Activated naive CD4-positive, alpha-beta T cell treated with anti-CD3 and anti-CD28 coated beads, Interleukin-2, amount 50 U/mL, for 24 hours (primary cell): ENCODE data around the gene MARF1.
"Not testable (repeated sequence)": the region's sequence is repeated elsewhere in the genome, so short reads cannot be mapped to it uniquely, and the experiment has no call there.

Experiments used
- H3K27ac Mint-ChIP-seq: one replicate; pipeline ENCODE4 v1.8.0; 2021; ENCODE audit warnings: mild to moderate bottlenecking, mixed read lengths
- H3K27me3 Mint-ChIP-seq: one replicate; pipeline ENCODE4 v1.8.0; 2021; ENCODE audit warnings: mixed read lengths
- H3K36me3 Mint-ChIP-seq: one replicate; pipeline ENCODE4 v1.8.0; 2021; ENCODE audit warnings: mixed read lengths
- H3K4me1 Mint-ChIP-seq: one replicate; pipeline ENCODE4 v1.8.0; 2021; ENCODE audit warnings: mixed read lengths
- H3K4me3 Mint-ChIP-seq: one replicate; pipeline ENCODE4 v1.8.0; 2021; ENCODE audit warnings: mild to moderate bottlenecking, mixed read lengths
- H3K9me3 Mint-ChIP-seq: one replicate; pipeline ENCODE4 v1.8.0; 2021; ENCODE audit warnings: mixed read lengths

The MARF1 gene

GRCh38 chr16:15646557-15647293 lies 3.8 kb upstream of the MARF1 start:
- not testable (repeated sequence) for H3K4me3 Mint-ChIP-seq, H3K27ac Mint-ChIP-seq, H3K36me3 Mint-ChIP-seq, H3K9me3 Mint-ChIP-seq, H3K27me3 Mint-ChIP-seq
- H3K4me1 Mint-ChIP-seq, result peaks cover 26% of the 10 kb centered on the region

- not testable (repeated sequence) for H3K4me3 Mint-ChIP-seq, H3K36me3 Mint-ChIP-seq, H3K27ac Mint-ChIP-seq, H3K9me3 Mint-ChIP-seq, H3K27me3 Mint-ChIP-seq
- H3K4me1 Mint-ChIP-seq, result peaks cover 34% of the 10 kb centered on the region
Measured at GRCh38 chr16:15644962-15645465, 2.1 kb upstream of the MARF1 start.

GRCh38 chr16:15644267-15644961 lies 1.5 kb upstream of the MARF1 start:
- H3K9me3 Mint-ChIP-seq, result no peaks in the 10 kb centered on the region
- H3K27ac Mint-ChIP-seq, result peak overlapping the region; percentile 85
- H3K36me3 Mint-ChIP-seq, result no peaks in the 10 kb centered on the region
- no peaks in the 10 kb centered on the region for H3K27me3 Mint-ChIP-seq
- H3K4me3 Mint-ChIP-seq, result peak overlapping the region; percentile 92
- peaks cover 38% of the 10 kb centered on the region for H3K4me1 Mint-ChIP-seq

GRCh38 chr16:15643946-15644250 lies 944 bp upstream of the MARF1 start:
- Mint-ChIP-seq H3K27me3 (no peaks in the 10 kb centered on the region), H3K36me3 (peaks cover 3% of the 10 kb centered on the region), H3K9me3 (peaks cover under 1% of the 10 kb centered on the region), H3K27ac (peak overlapping the region; percentile 85), H3K4me3 (peak overlapping the region; percentile 92), H3K4me1 (peaks cover 43% of the 10 kb centered on the region)

GRCh38 chr16:15642557-15643047 lies 352 bp downstream of the MARF1 start:
- peaks cover 5% of the 10 kb centered on the region for H3K9me3 Mint-ChIP-seq

GRCh38 chr16:15641753-15642556 lies 999 bp downstream of the MARF1 start:
- Mint-ChIP-seq H3K27me3 (no peaks in the 10 kb centered on the region), H3K36me3 (peaks cover 15% of the 10 kb centered on the region), H3K9me3 (peaks cover 5% of the 10 kb centered on the region)

More at GRCh38 chr16:15642557-15643047, 352 bp downstream of the MARF1 start:
- H3K27me3 Mint-ChIP-seq, result no peaks in the 10 kb centered on the region
- peak overlapping the region; percentile 92 for H3K4me3 Mint-ChIP-seq
- H3K27ac Mint-ChIP-seq, result peak overlapping the region; percentile 85
- H3K4me1 Mint-ChIP-seq, result peaks cover 55% of the 10 kb centered on the region
- peaks cover 11% of the 10 kb centered on the region for H3K36me3 Mint-ChIP-seq

GRCh38 chr16:15640966-15641365 lies 2.0 kb downstream of the MARF1 start:
- Mint-ChIP-seq H3K27ac (peak overlapping the region; percentile 92), H3K9me3 (peaks cover 5% of the 10 kb centered on the region), H3K4me3 (peak overlapping the region; percentile 92), H3K36me3 (peaks cover 21% of the 10 kb centered on the region), H3K4me1 (peaks cover 71% of the 10 kb centered on the region), H3K27me3 (no peaks in the 10 kb centered on the region)

More at GRCh38 chr16:15641753-15642556, 999 bp downstream of the MARF1 start:
- H3K27ac Mint-ChIP-seq, result peak overlapping the region; percentile 85
- H3K4me3 Mint-ChIP-seq, result peak overlapping the region; percentile 92
- peaks cover 61% of the 10 kb centered on the region for H3K4me1 Mint-ChIP-seq

- H3K4me3 Mint-ChIP-seq, result peak overlapping the region; percentile 82
- H3K27me3 Mint-ChIP-seq, result no peaks in the 10 kb centered on the region
- H3K36me3 Mint-ChIP-seq, result peaks cover 30% of the 10 kb centered on the region
- peaks cover 5% of the 10 kb centered on the region for H3K9me3 Mint-ChIP-seq
- H3K4me1 Mint-ChIP-seq, result peaks cover 81% of the 10 kb centered on the region
- H3K27ac Mint-ChIP-seq, result peak overlapping the region; percentile 98
Measured at GRCh38 chr16:15639061-15639568, 3.8 kb downstream of the MARF1 start.

GRCh38 chr16:15636392-15636873 lies 6.5 kb downstream of the MARF1 start:
- peak overlapping the region; percentile 96 for H3K27ac Mint-ChIP-seq
- H3K27me3 Mint-ChIP-seq, result no peaks in the 10 kb centered on the region
- peaks cover 41% of the 10 kb centered on the region for H3K36me3 Mint-ChIP-seq
- H3K4me3 Mint-ChIP-seq, result peak overlapping the region; percentile 69
- peaks cover 5% of the 10 kb centered on the region for H3K9me3 Mint-ChIP-seq
- peaks cover 81% of the 10 kb centered on the region for H3K4me1 Mint-ChIP-seq

- H3K27ac Mint-ChIP-seq, result peak overlapping the region; percentile 96
- H3K36me3 Mint-ChIP-seq, result peaks cover 42% of the 10 kb centered on the region
- H3K9me3 Mint-ChIP-seq, result peaks cover 5% of the 10 kb centered on the region
- H3K4me1 Mint-ChIP-seq, result peaks cover 76% of the 10 kb centered on the region
- H3K27me3 Mint-ChIP-seq, result no peaks in the 10 kb centered on the region
- peak overlapping the region; percentile 69 for H3K4me3 Mint-ChIP-seq
Measured at GRCh38 chr16:15635926-15636325, 7.0 kb downstream of the MARF1 start.

- no peaks in the 10 kb centered on the region for H3K9me3 Mint-ChIP-seq
- peaks cover 34% of the 10 kb centered on the region for H3K36me3 Mint-ChIP-seq
- H3K4me3 Mint-ChIP-seq, result no peak overlapping the region
- H3K27me3 Mint-ChIP-seq, result no peaks in the 10 kb centered on the region
- H3K4me1 Mint-ChIP-seq, result peaks cover 54% of the 10 kb centered on the region
- H3K27ac Mint-ChIP-seq, result peak overlapping the region; percentile 35
Measured at GRCh38 chr16:15631730-15632409, 11.1 kb downstream of the MARF1 start.

GRCh38 chr16:15621889-15622288 lies 21.1 kb downstream of the MARF1 start:
- peaks cover 5% of the 10 kb centered on the region for H3K4me1 Mint-ChIP-seq
- peak overlapping the region; percentile 14 for H3K27ac Mint-ChIP-seq
- H3K27me3 Mint-ChIP-seq, result no peaks in the 10 kb centered on the region
- peaks cover 25% of the 10 kb centered on the region for H3K36me3 Mint-ChIP-seq
- H3K9me3 Mint-ChIP-seq, result no peaks in the 10 kb centered on the region
- no peak overlapping the region for H3K4me3 Mint-ChIP-seq

GRCh38 chr16:15621456-15621855 lies 21.5 kb downstream of the MARF1 start:
- Mint-ChIP-seq H3K27ac (peak overlapping the region; percentile 53), H3K9me3 (no peaks in the 10 kb centered on the region), H3K27me3 (no peaks in the 10 kb centered on the region), H3K4me3 (no peak overlapping the region), H3K4me1 (peaks cover 5% of the 10 kb centered on the region), H3K36me3 (peaks cover 26% of the 10 kb centered on the region)

- Mint-ChIP-seq H3K9me3 (no peaks in the 10 kb centered on the region), H3K27me3 (no peaks in the 10 kb centered on the region), H3K4me1 (peaks cover 3% of the 10 kb centered on the region), H3K4me3 (no peak overlapping the region), H3K36me3 (peaks cover 26% of the 10 kb centered on the region), H3K27ac (peak overlapping the region; percentile 32)
Measured at GRCh38 chr16:15620611-15621195, 22.3 kb downstream of the MARF1 start.
